ENCODE measurements around the gene KRT36.

DNA sequence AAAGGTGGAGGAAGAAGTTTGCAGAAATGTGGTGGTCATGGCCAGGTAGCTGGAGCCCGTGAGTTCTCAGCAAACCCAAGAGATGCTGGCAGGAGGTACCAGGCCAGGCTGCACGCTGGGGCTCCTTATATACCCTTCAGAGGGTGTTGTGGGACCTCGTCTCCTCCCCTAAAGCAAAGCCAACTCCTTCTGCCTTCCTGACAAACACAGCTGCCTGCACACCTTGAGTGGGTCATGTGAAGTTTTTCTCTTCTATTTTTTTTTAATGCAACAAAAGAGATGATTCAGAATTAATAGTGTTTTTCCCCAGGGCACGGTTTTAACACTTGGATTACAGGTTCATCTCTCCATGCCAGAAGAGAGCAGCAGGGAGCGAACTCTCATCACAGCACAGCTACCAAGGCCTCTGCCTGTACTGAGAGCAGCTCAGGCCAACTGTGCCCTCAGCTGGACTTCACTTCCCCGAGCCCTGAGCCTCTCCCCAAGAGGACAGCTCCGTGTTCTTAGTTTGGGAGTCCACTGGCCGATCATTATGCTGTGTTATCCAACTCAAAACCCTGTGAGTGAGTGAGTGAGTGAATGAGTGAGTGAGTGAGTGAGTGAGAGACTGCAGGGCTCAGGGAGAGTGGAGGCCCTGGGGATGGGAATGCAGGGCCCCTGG, 29.2 kb upstream of the KRT36 start, which contains the start of gene KRT15:
- TF ChIP-seq POLR2AphosphoS5 (IDR thresholded peaks at IDR 0.05; ENCODE audit: low read depth, low read length), result no peak
- TF ChIP-seq, protein P1, sequence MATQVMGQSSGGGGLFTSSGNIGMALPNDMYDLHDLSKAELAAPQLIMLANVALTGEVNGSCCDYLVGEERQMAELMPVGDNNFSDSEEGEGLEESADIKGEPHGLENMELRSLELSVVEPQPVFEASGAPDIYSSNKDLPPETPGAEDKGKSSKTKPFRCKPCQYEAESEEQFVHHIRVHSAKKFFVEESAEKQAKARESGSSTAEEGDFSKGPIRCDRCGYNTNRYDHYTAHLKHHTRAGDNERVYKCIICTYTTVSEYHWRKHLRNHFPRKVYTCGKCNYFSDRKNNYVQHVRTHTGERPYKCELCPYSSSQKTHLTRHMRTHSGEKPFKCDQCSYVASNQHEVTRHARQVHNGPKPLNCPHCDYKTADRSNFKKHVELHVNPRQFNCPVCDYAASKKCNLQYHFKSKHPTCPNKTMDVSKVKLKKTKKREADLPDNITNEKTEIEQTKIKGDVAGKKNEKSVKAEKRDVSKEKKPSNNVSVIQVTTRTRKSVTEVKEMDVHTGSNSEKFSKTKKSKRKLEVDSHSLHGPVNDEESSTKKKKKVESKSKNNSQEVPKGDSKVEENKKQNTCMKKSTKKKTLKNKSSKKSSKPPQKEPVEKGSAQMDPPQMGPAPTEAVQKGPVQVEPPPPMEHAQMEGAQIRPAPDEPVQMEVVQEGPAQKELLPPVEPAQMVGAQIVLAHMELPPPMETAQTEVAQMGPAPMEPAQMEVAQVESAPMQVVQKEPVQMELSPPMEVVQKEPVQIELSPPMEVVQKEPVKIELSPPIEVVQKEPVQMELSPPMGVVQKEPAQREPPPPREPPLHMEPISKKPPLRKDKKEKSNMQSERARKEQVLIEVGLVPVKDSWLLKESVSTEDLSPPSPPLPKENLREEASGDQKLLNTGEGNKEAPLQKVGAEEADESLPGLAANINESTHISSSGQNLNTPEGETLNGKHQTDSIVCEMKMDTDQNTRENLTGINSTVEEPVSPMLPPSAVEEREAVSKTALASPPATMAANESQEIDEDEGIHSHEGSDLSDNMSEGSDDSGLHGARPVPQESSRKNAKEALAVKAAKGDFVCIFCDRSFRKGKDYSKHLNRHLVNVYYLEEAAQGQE (IDR thresholded peaks at IDR 0.05; ENCODE audit: insufficient read depth in 1 of 2, low read depth in 2 of 2, low read length in 2 of 2), result no peak
- no peak for TF ChIP-seq TAF1 (IDR thresholded peaks at IDR 0.05; ENCODE audit: borderline replicate concordance, insufficient read depth, low read length)
- no peak for TF ChIP-seq SIN3A (IDR thresholded peaks at IDR 0.05; ENCODE audit: borderline replicate concordance, insufficient read depth, low read length)
- TF ChIP-seq FOXP2 (optimal IDR thresholded peaks at IDR 0.05; ENCODE audit: borderline replicate concordance, extremely low read depth, extremely low read length, insufficient read depth), result no peak

Data from PFSK-1 (cell line).